Dermis blood vessel endothelial cell (primary cell): ENCODE results near the gene TCF15. TPM values are rescaled to one million over a fixed set of nuclear protein-coding genes. Genes with fewer than 3 reads are reported as not detected.
A peak's percentile ranks its signal among the peaks of the same experiment; 100 is the strongest.
"Not testable (repeated sequence)": the region's sequence is repeated elsewhere in the genome, so short reads cannot be mapped to it uniquely, and the experiment has no call there.

ENCODE experiments used
- DNase-seq: peaks from one replicate; pipeline ENCODE4 v3.0.0; 2010
- total RNA-seq: library from RNA; depleted of rRNA; stranded (reverse); fragments of >200 nt; gene quantifications from 2 replicates; pipeline ENCODE4 v1.2.3, GENCODE V29; 2014

TCF15 gene
- total RNA-seq, 1 donor from 2014 or later: 2.0 TPM

DNA sequence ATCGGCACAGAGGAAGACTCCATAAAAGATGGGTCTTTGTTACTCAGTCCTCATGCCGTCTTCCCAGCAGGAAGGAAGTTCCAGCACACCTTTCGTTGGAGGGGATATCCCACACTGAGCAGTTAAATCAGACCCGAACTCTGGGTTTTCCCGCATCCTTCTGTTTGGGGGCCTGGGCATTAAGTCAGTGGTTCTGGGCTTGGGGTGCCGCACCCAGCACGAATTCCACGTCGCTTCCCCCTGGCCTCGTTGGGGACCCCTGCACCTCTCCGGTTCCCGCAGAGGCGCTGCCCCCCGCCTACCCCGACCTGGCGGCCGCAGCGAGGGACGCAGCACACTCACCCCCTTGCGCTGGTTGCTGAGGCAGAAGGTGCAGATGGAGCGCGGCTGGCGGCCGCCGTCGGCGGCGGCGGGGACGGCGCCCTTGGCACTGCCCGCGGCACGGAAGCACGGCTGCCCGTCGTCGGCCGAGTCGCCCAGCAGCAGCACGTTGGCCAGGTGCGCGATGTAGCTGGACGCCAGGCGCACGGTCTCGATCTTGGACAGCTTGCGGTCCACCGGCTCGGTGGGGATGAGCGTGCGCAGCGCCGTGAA lies 641 bp downstream of the TCF15 start:
- no peak for DNase-seq

DNA sequence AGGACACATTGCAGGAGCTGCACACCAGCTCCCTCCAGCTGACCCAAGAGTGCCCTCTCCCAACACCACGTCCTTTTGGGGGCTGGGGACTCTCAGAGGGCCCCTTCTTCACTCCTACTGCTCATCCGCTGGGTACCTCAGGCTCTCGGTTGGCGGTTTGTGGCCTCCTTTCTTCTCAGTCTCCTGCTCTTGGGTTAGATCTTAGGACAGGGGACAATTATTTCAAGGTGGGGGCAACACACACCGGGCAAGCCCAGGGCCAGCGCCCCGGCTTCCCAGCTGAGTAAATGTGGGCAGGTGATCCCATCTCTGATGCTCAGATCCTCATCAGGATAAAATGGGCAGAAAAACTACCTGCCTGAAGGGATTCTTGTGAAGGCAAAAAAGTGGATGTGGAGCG lies 1.1 kb downstream of the TCF15 start:
- DNase-seq: no peak

GRCh38 chr20:607476-607875 lies 2.6 kb downstream of the TCF15 start:
- no peak for DNase-seq

DNA sequence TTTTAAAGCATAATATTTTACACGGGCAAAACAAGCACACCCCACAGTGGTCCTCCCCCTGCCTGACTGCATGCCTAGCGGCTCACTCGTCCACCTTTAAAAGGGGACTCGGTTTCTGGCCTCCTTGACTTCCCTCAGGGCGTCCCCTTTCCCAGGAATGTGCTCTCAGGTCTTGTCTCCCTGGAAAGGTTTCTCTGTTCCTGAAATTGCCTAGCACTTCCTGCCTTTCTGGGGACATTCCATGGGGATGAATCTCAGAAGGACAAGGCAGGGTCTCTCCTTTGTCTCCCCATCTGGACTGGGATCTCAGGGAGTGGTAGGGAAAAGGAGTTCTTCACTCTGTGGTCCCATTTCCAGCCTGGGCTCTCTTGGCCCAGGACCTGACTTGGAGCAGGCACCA lies 4.9 kb downstream of the TCF15 start:
- no peak for DNase-seq

DNA sequence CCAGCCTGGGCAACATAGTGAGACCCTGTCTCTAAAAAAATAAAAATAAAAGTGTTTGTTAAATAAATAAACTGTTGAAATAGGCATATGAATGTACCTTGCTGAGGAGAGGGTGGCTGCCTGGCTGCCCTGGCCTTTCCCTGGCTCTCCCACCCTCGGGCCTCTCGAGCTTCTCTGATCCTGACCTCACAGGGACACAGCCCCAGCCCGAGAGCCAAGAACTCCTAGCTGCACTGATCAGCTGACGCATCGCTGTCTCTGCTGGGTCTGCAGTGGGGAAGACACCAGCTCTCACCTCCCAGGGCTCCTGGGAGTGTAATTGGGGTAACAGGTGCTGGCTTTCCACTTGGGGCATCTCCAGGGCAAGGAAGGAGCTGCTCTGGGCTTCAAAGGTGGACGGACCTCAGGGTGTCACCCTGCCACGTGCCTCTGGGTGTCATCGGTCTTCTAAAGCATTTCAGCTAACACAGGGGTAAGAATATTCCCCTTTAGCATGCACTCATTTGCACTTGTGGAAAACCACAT lies 6.9 kb downstream of the TCF15 start:
- no peak for DNase-seq

DNA sequence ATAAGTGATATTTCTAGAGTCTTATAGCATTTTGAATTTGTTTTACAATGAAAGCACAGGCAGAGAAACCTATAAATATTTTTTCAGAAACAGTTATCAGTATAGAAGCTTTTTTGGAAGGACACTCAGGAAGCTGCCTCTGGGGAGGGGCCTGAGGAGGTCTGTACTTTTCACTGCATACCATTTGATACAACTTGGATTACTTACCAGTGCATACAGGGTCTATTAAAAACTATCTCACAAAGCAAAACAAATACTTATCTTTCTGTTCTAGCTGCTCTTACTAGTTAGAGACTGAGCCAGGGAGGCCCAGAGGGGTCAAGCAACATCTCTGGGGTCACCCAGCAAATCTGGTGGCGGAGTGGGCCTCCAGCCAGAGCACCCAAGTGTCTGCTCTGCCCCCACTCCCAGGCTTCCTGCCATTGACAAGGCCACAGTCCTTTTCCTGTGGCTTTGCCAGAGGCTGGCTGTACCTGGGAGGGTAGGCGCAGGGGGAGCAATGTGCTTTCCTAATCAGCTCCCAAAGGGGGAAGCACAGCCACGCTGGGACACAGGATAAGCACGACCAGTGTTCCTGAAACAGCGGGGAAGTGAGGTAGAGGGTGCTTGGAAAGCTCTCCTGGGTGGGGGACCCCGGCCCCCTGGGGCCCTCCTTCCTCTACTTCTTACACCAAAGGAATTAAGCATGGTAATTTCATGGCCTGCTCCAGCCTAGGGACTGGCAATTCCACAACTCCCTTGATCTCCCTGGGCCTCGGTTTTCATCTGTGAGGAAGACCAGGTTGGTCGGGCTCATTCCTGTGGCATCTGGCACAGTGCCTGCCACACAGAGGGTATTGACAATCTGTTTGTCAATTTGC lies 7.8 kb downstream of the TCF15 start:
- peak; percentile 50 for DNase-seq

DNA sequence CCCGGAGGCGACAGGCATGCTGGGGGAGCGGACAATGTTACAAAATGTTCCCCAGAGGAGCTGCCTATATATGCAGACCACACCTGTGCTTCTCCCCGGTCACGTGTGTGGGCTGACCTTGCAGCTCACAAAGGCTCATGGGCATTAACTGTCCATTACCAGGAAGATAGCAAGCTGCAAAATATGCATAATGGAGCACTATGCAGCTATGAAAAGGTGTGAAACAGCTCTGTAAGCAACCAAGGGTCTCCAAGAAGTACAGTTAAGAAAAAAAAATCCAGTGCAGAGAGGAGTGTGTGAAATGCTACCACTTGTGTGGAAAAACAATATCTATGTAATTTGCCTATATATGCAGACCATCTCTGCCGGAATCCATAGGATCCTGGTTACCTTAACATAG lies 9.4 kb downstream of the TCF15 start:
- no peak for DNase-seq

- DNase-seq: no peak
These were observed 10.0 kb downstream of the TCF15 start for GRCh38 chr20:600141-600540.

DNA sequence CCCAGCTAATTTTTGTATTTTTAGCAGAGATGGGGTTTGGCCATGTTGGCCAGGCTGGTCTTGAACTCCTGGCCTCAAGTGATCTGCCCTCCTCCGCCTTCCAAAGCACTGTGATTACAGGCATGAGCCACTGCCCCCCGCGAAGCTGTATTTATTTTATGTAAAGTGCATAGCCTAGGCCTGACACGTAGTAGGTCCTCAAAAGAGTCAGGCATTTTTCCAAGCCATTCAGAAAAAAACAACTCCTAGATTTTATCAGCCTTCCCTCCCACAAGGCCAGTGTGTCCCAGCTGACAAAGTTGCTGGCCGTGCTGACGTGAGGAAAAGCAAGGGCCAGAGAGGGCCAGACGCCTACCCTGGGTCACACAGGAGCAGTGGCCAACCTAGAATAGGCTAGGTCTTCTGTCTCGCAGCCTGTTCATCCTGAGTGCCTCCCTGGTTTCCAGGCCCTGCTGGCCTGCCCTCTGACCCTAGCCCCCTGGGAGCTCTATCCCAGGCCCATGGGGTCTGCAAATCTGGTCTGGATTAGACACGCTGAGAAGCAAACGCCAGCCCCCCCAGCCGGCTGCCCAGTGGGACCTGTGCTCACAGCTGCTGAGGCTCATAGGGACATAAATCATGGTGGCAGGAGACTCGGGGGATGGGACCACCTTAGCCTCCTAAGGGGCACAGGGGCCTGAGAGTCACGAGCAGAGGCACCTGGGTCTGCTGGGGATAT lies 11.8 kb downstream of the TCF15 start:
- DNase-seq: no peak

- DNase-seq: no peak
These were observed 12.5 kb downstream of the TCF15 start for GRCh38 chr20:597560-597959.

GRCh38 chr20:595330-596308 lies 14.5 kb downstream of the TCF15 start:
- peak; percentile 80 for DNase-seq

DNA sequence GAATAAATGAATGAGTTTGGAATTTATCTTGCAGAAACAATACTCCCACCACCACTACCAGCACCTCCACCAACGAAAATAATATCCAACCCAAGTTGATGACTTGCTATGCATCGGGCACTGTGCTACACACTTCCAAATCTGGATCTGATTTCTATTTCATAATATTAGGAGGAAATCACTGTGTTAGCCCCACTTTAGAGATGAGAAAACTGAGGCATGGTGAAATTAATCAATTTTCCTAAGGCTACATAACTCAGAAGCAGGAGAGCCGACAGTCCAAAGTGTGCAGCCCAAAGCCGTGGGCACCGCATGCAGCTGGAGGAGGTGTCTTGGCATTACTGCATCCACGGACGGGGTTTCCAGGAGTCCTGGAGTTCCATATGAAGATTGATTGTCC lies 17.6 kb downstream of the TCF15 start:
- DNase-seq: no peak

DNA sequence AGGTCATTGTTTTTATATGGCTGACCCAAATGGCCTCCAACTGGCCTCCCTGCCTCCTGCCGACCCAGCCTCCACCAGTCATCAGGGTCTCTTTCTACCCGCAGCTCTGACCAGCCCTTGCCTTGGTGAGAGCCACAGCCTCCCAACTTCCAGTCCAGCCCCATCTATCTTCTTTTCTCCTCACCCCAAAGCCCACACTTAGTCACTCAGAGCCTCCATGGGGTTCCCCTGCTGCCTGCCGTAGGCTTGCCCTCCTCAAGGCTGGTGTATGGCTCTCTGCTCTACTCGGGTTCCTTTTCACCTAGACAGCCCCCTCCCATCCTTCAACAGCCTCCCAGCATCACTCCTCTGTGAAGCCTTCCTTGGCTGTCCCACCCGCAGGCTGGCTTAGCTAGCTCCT lies 18.2 kb downstream of the TCF15 start:
- no peak for DNase-seq

DNA sequence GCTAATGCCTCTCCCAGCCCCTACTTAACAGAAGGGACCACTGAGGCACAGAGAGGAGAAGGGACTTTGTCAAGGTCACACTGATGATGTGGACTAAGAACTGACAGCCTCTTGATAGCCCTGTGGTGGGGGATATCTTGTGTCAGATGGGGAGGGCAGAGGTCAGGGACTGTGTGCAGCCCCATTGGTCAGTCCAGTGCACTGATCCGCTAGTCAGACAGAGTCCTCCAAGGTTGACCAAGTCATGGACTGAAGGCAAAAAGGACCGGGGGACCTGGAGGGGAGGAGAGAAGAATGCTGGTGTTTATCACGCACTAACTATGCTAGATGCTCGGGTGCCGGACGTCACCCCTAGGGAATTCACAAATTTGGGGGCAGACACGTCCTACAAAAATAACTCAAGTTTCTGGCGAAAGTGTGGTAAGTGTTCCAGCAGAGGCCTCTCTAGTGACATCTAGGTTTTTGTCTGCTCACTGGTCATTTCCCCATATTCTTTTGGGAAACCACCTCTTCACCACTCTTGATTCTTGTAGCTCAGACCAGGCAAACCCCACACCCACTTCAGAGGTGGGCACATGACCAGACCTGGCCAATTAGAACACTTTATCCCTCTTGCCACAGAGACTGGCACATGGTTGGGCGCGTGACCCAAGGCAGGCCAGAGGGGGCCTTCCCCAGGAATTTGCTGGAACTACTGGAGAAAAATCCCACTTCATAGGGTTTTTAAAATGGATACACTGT lies 21.0 kb downstream of the TCF15 start:
- no peak for DNase-seq

- DNase-seq: peak; percentile 48
These were observed 21.6 kb downstream of the TCF15 start for GRCh38 chr20:588476-588875.

DNA sequence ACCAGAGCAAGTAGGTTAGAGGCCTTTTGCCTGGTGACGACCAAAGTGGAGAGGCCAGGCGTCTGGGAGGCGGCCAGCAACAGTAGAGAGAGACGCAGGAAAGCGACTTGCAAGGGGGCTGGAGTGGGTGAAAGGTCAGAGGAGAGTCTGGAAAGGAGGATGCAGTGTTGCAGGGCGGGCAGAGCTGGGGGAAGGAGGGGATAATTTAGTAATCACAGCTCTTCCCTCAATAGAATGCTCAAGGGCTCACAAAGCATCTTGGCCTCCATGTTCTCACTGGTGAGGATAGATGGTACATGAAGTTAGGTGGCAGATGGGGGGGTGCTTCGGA lies 25.2 kb downstream of the TCF15 start:
- no peak for DNase-seq

GRCh38 chr20:584161-584970 lies 25.7 kb downstream of the TCF15 start:
- no peak for DNase-seq

DNA sequence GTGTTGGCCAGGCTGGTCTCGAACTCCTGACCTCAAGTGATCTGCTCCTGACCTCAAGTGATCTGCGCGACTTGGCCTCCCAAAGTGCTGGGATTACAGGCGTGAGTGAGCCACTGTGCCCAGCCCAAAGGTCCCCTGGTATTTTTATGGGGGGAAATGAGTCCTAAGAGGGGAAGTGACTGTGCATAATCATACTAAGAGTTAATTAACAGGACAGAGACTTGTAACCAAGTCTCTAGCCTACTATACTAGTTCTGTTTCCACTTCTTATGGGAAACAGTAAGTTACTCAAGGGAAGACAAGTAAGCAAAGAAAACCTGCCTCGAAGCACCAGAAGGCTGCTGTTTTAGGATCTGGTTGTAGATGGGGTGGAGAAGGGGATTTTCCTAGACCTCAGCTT lies 27.9 kb downstream of the TCF15 start:
- DNase-seq: no peak

DNA sequence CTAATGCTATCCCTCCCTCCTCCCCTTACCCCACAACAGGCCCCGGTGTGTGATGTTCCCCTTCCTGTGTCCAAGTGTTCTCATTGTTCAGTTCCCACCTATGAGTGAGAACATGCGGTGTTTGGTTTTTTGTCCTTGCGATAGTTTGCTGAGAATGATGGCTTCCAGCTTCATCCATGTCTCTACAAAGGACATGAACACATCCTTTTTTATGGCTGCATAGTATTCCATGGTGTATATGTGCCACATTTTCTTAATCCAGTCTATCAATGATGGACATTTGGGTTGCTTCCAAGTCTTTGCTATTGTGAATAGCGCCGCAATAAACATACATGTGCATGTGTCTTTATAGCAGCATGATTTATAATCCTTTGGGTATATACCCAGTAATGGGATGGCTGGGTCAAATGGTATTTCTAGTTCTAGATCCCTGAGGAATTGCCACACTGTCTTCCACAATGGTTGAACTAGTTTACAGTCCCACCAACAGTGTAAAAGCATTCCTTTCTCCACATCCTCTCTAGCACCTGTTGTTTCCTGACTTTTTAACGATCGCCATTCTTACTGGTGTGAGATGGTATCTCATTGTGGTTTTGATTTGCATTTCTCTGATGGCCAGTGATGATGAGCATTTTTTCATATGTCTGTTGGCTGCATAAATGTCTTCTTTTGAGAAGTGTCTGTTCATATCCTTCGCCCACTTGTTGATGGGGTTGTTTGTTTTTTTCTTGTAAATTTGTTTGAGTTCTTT lies 31.0 kb downstream of the TCF15 start:
- not testable (repeated sequence) for DNase-seq
